C1 segment of cervical spinal cord (tissue), 14 donors: ENCODE results near the gene TMEM86B.
A peak's percentile ranks its signal among the peaks of the same experiment; 100 is the strongest.

Source experiments
- DNase-seq, 14 donors: peaks; one replicate each; lab custom pipeline; 2025; lab: John Stamatoyannopoulos, UW

TMEM86B gene

DNA sequence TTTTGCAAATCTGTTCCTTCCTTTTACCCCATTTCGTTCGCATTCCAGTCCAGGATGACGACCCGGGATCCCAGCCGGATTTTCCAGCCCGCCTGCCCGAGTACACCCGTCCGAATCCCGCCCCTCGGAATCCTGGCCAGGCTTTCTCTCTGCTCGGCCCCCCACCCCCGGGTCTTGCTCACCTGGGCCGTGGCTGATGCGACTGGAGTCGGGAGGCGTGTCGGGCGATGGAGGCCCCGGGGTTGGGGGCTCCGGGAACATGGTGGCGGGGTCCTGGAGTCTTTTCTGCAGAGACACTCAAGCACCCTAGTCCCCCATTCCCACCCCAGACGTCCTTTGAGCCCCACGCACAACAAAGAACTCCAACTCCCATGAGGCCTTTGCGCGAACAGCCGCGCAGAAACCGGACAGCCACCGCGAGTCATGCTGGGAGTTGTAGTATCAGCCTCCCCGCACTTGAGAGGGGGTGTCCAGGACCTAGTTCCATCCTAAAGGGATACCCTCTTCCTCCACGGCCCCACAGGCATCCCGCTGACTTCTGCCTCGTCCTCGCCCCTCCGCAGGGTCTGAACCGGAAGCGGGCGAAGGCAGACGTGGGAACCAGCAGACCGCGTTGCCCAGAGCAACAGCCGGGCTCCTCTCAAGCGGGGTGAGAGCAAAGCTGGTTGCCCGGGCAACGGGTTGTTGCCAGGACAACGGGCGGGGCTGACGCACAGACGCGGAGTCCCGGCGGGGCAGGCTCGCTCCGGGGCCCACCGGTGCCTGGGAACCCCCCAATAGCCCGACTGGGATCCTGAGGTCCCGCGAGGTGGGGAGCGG is 49.6 kb downstream of the TMEM86B start:
- DNase-seq, result peak in 13 of 14 donors; percentile 34 to 92 (median 72)
